ENCODE data around the gene FAM110D. TPM values are rescaled to one million over a fixed set of nuclear protein-coding genes. Genes with fewer than 3 reads are reported as not detected.

Gene FAM110D
- total RNA-seq = not detected in 2 replicates

GRCh38 chr1:26158908-26159742, at the start of gene FAM110D:
Gene FAM110D, plus strand, starts transcription at chr1:26159079. Its CDS starts 2,213 bp downstream, at chr1:26161292.

GRCh38 chr1:26111530-26112406, 47.1 kb upstream of the FAM110D start, which contains the start of gene PDIK1L:
Gene PDIK1L, plus strand, starts transcription at chr1:26111824. Its CDS starts 2,485 bp downstream, at chr1:26114309.

GRCh38 chr1:26168410-26169197, 9.7 kb downstream of the FAM110D start, which contains the start of gene C1orf232:
Gene C1orf232, minus strand, starts transcription at chr1:26168963. Its CDS starts 464 bp downstream, at chr1:26168499.

GRCh38 chr1:26169669-26170471, 11.0 kb downstream of the FAM110D start, which contains the start of gene ZNF593:
Gene ZNF593, plus strand, starts transcription at chr1:26169908. Its CDS starts 76 bp downstream, at chr1:26169984.

GRCh38 chr1:26171084-26172072, 12.5 kb downstream of the FAM110D start, which contains the start of gene ZNF593OS:
Gene ZNF593OS, minus strand, starts transcription at chr1:26171832. Its CDS starts 171 bp downstream, at chr1:26171661.

GRCh38 chr1:26177182-26177684, 18.4 kb downstream of the FAM110D start, which contains the start of gene CNKSR1:
Gene CNKSR1, plus strand, starts transcription at chr1:26177491. Its CDS starts 57 bp downstream, at chr1:26177548.

GRCh38 chr1:26190373-26190987, 31.6 kb downstream of the FAM110D start, which contains the start of gene CATSPER4:
Gene CATSPER4, plus strand, starts transcription at chr1:26190602. Its CDS starts 26 bp downstream, at chr1:26190628.

Other genes with a start within 250 kb of the FAM110D start
- gene PAFAH2, start 161.0 kb upstream of the FAM110D start, total RNA-seq = 4.7 and 6.0 TPM in 2 replicates
- gene EXTL1, start 137.3 kb upstream of the FAM110D start, total RNA-seq = 0.37 and 0.49 TPM in 2 replicates
- gene SLC30A2, start 113.0 kb upstream of the FAM110D start, total RNA-seq = not detected in 2 replicates
- gene TRIM63, start 91.4 kb upstream of the FAM110D start, total RNA-seq = not detected in 2 replicates
- gene PDIK1L, start 47.3 kb upstream of the FAM110D start, total RNA-seq = 2.7 and 3.0 TPM in 2 replicates
- not detected in 2 replicates for gene C1orf232, start 9.9 kb downstream of the FAM110D start, total RNA-seq
- gene ZNF593, start 10.8 kb downstream of the FAM110D start, total RNA-seq = 33.3 and 36.2 TPM in 2 replicates
- not detected in 2 replicates for gene ZNF593OS, start 12.8 kb downstream of the FAM110D start, total RNA-seq
- 0.81 TPM in 1 of 2 replicates, not detected in the other for gene CNKSR1, start 18.4 kb downstream of the FAM110D start, total RNA-seq
- gene CATSPER4, start 31.5 kb downstream of the FAM110D start, total RNA-seq = not detected in 2 replicates
- 3.4 and 6.7 TPM in 2 replicates for gene CEP85, start 75.1 kb downstream of the FAM110D start, total RNA-seq
- 225 and 247 TPM in 2 replicates for gene SH3BGRL3, start 121.0 kb downstream of the FAM110D start, total RNA-seq
- gene UBXN11, start 147.6 kb downstream of the FAM110D start, total RNA-seq = 1.2 and 4.8 TPM in 2 replicates
- gene CD52, start 158.9 kb downstream of the FAM110D start, total RNA-seq = not detected in 2 replicates
- not detected in 2 replicates for gene CRYBG2, start 195.1 kb downstream of the FAM110D start, total RNA-seq
- gene ZNF683, start 213.7 kb downstream of the FAM110D start, total RNA-seq = not detected in 2 replicates